ENCODE results near the gene SLC38A9.

DNA sequence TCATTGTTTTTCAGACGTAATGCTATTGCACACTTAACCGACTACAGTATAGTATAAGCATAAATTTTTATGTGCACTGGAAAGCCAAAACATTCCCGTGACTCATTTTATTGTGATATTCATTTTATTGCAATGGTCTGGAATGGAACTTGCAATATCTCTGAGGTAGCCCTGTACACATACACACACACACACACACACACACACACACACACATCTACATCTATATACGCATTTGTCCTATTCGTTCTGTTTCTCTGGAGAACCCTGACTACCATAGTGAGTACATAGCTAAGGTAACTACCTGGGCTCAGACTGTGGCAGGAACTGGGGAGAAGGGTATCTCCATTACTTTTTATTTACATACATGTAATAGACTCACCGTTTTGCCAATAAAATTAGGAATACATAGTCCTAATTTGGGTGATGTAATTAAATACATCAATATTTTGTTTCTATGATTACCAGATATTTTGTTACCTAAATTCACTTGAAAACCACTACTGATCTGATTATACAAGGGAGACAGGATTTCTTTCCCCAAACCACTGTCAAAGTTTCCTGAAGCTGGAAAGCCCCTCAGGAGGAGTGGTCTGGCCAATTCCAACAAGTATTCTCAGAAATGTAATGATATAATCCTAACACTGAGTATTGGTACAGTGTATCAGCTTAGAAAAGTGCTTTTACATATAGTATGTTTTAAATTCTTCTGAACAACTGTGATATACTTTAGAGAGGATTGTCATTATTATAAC is 103.4 kb downstream of the SLC38A9 start:
- TF ChIP-seq XRCC3 (IDR thresholded peaks at IDR 0.05): no peak
- no peak for TF ChIP-seq ZNF263 (CRISPR knock-in tag; IDR thresholded peaks at IDR 0.05; ENCODE audit: borderline replicate concordance)
- no peak for TF ChIP-seq USF1 (CRISPR knock-in tag; IDR thresholded peaks at IDR 0.05)
